Heart left ventricle (tissue), 16 donors: ENCODE data around the gene C21orf91. TPM values are rescaled to one million over a fixed set of nuclear protein-coding genes. Genes with fewer than 3 reads are reported as not detected.

ENCODE experiments used
- ATAC-seq, 4 donors: fragments of 200-7000 bp; cut with Tn5 transposase; one replicate each; pipeline ENCODE4 v1.9.1; 2020 to 2022; ENCODE audit warnings: moderate library complexity in 4 of 4, mild to moderate bottlenecking in 3 of 4, moderate number of reproducible peaks in 1 of 4
- DNase-seq, 5 donors: peaks; one replicate each; pipeline ENCODE4 v3.0.0-alpha.2; 2020
- H3K27ac ChIP-seq, 12 donors: fragments of 200-600 bp; sonication (generic) in 4 of 12; one replicate each; pipeline versions ENCODE4 v1.5.0 to v1.8.0; 2016 to 2022; ENCODE audit warnings: mild to moderate bottlenecking in 2 of 12
- H3K27me3 ChIP-seq, 9 donors: fragments of 200-600 bp; sonication (generic) in 2 of 9; one replicate each; pipeline versions ENCODE4 v1.5.1 to v1.8.0; 2016 to 2022; ENCODE audit warnings: mild to moderate bottlenecking in 3 of 9
- H3K36me3 ChIP-seq, 9 donors: fragments of 200-600 bp; sonication (generic) in 2 of 9; one replicate each; pipeline versions ENCODE4 v1.5.0 to v1.8.0; 2018 to 2022; ENCODE audit warnings: mild to moderate bottlenecking in 2 of 9
- H3K4me1 ChIP-seq, 12 donors: fragments of 200-600 bp; sonication (generic) in 4 of 12; one replicate each; pipeline versions ENCODE4 v1.5.0 to v1.8.0; 2016 to 2022; ENCODE audit warnings: mild to moderate bottlenecking in 3 of 12
- H3K4me3 ChIP-seq, 12 donors: fragments of 200-600 bp; sonication (generic) in 4 of 12; one replicate each; pipeline versions ENCODE4 v1.5.0 to v1.8.0; 2017 to 2022; ENCODE audit warnings: mild to moderate bottlenecking in 9 of 12, moderate library complexity in 4 of 12
- H3K9me3 ChIP-seq, 12 donors: fragments of 200-600 bp; sonication (generic) in 4 of 12; one replicate each; pipeline versions ENCODE4 v1.5.0 to v1.8.0; 2016 to 2022; ENCODE audit warnings: mild to moderate bottlenecking in 1 of 12
- CTCF ChIP-seq, 12 donors: fragments of 200-600 bp; sonication (generic) in 4 of 12; IDR thresholded peaks; one replicate each; pipeline versions ENCODE4 v1.5.0 to v1.8.0; 2018 to 2022; ENCODE audit warnings: antibody characterized with exemption in 12 of 12, mild to moderate bottlenecking in 5 of 12
- POLR2A ChIP-seq, 2 donors: fragments of 450-650 bp; IDR thresholded peaks; one replicate each; pipeline ENCODE4 v1.6.1; 2017; ENCODE audit warnings: antibody characterized with exemption in 2 of 2, mild to moderate bottlenecking in 2 of 2, moderate library complexity in 2 of 2
- WGBS, 4 donors: extraction: QIAGEN DNeasy Blood & Tissue Kit in 2 of 4; methylation state at CpG; one replicate each; pipeline versions ENCODE4 v1.1.5 to v1.1.7; 2013 to 2018; 5-methylcytosine and 5-hydroxymethylcytosine counted together
- intact Hi-C, 10 donors: fragments of 100-400 bp; cut with DNase I; formaldehyde crosslinking; loops; one replicate each; pipeline versions ENCODE4 v1.11.1 to v1.14.2; 2022
- polyA plus RNA-seq, 2 donors: library from polyadenylated mRNA; stranded (reverse); fragments of 200-250 nt; gene quantifications; one replicate each; pipeline ENCODE4 v1.2.3, GENCODE V29; 2013
- total RNA-seq, 9 donors: library from RNA; depleted of rRNA in 2 of 9; stranded (reverse); fragments of >200 nt in 2 of 9; fragmentation: NEBNext Ultra II Directional in 3 of 9; extraction: Animal tissue kit (Norgen Biotek cat#: 25700) in 3 of 9; gene quantifications; one replicate each; pipeline versions ENCODE4 v1.1.0 to v1.2.4, GENCODE V29; 2016 to 2023
- donor health status: ischemic (EF 13 %, LVEDD 7.1; RV severe dilation, severe dysfunction).
- donor health status: healthy with polysubstance abuse.
- donor health status: DM: no; HTN: yes; CAD: no.
- donor health status: DM: no; HTN: no; CAD: no.
- donor health status: ischemic (EF 25% LVEDD 6.9; RV normal size, moderate dysfunction).
- donor health status: ischemic (EF 25% LVEDD 5.7; RV mildly dilated, moderate dysfunction).
- donor health status: healthy.
- donor health status: DM: yes; HTN: yes; CAD: no.
- donor health status: ischemic (EF 35%, LVEDD 5.7; RV mildly dilated, moderate dysfunction).
- donor health status: nonischemic (EF 11% LVEDD 7.7; RV severe dilation, severe dysfunction).
- donor health status: DM: yes; HTN: yes; CAD: no.
- donor health status: PGD.
- donor health status: ischemic (EF 29% LVEDD 5.4; RV normal size, mild dysfunction).
- donor health status: nonischemic (EF 23%, LVEDD 6.1; RV moderate dilation, normal function).

C21orf91 gene
- total and polyA plus RNA-seq, 11 donors = 2.2 to 21.2 (median 9.3) TPM

- Histone ChIP-seq H3K36me3 (peaks cover 0 to 77% (median 65%) of the 10 kb centered on the region in 9 donors), H3K4me1 (peaks cover 0 to 47% (median 20%) of the 10 kb centered on the region in 12 donors), H3K4me3 (no peak overlapping the region), H3K27ac (no peak overlapping the region), H3K9me3 (peaks cover 0 to 12% (median 4%) of the 10 kb centered on the region in 12 donors), H3K27me3 (no peaks in the 10 kb centered on the region)
- DNase-seq (no peak), ATAC-seq (no peak)
- intact Hi-C loops = loop anchor here in 2 of 10 donors (10.0 kb wide), 3 partner anchors 79 to 199 kb away; partner anchors contain the start of gene BTG3 (in 1 of the 2)
- 94 to 99% (median 96%) methylated on average over 2 of the region's 2 CpGs for WGBS, 4 donors
- no peak for TF ChIP-seq CTCF (IDR thresholded peaks at IDR 0.05)
- TF ChIP-seq POLR2A (IDR thresholded peaks at IDR 0.05) = no peak
These were observed 5.8 kb downstream of the C21orf91 start for GRCh38 chr21:17813353-17813752.

GRCh38 chr21:17805966-17806365 lies 13.2 kb downstream of the C21orf91 start:
- H3K4me1 ChIP-seq = peaks cover 0 to 19% (median 8%) of the 10 kb centered on the region in 12 donors
- peaks cover 0 to 23% (median 9%) of the 10 kb centered on the region in 12 donors for H3K9me3 ChIP-seq
- DNase-seq = no peak
- intact Hi-C loops = no loop called here
- H3K4me3 ChIP-seq = no peak overlapping the region
- no peak overlapping the region for H3K27ac ChIP-seq
- no peak for TF ChIP-seq POLR2A (IDR thresholded peaks at IDR 0.05)
- TF ChIP-seq CTCF (IDR thresholded peaks at IDR 0.05) = no peak
- H3K36me3 ChIP-seq = peaks cover 2 to 43% (median 38%) of the 10 kb centered on the region in 9 donors
- H3K27me3 ChIP-seq = no peaks in the 10 kb centered on the region
- 89 to 95% (median 93%) methylated on average over 4 of the region's 4 CpGs for WGBS, 4 donors
- ATAC-seq = no peak

- no peak for DNase-seq
- no peak for ATAC-seq
- intact Hi-C loops = no loop called here
- H3K4me3 ChIP-seq = no peak overlapping the region
- 42 to 48% (median 45%) methylated on average over 3 of the region's 3 CpGs for WGBS, 4 donors
- peaks cover 0 to 14% (median 8%) of the 10 kb centered on the region in 12 donors for H3K9me3 ChIP-seq
- H3K27me3 ChIP-seq = no peaks in the 10 kb centered on the region
- H3K36me3 ChIP-seq = peaks cover 2 to 21% (median 14%) of the 10 kb centered on the region in 9 donors
- H3K4me1 ChIP-seq = peaks cover 0 to 34% (median 14%) of the 10 kb centered on the region in 12 donors
- no peak for TF ChIP-seq POLR2A (IDR thresholded peaks at IDR 0.05)
- no peak for TF ChIP-seq CTCF (IDR thresholded peaks at IDR 0.05)
- H3K27ac ChIP-seq = no peak overlapping the region
These were observed 15.6 kb downstream of the C21orf91 start for GRCh38 chr21:17803536-17803935.

GRCh38 chr21:17802572-17802971 lies 16.6 kb downstream of the C21orf91 start:
- Histone ChIP-seq H3K9me3 (peaks cover 0 to 5% (median 0%) of the 10 kb centered on the region in 12 donors), H3K27me3 (no peaks in the 10 kb centered on the region), H3K27ac (no peak overlapping the region), H3K4me3 (no peak overlapping the region), H3K36me3 (peaks cover 0 to 14% (median 5%) of the 10 kb centered on the region in 9 donors), H3K4me1 (peaks cover 0 to 41% (median 15%) of the 10 kb centered on the region in 12 donors)
- WGBS, 4 donors = 81 to 100% (median 96%) methylated on average over 1 of the region's 1 CpG
- TF ChIP-seq POLR2A (IDR thresholded peaks at IDR 0.05) = no peak
- no peak for TF ChIP-seq CTCF (IDR thresholded peaks at IDR 0.05)
- no peak for ATAC-seq
- no peak for DNase-seq
- intact Hi-C loops = no loop called here
